Hepatocyte (in vitro differentiated cells): ENCODE measurements around the gene EEF1AKMT3. TPM values are rescaled to one million over a fixed set of nuclear protein-coding genes. Genes with fewer than 3 reads are reported as not detected.

ENCODE experiments used
- DNase-seq: peaks from one replicate; pipeline ENCODE4 v3.0.0-alpha.2; 2016; ENCODE audit warnings: low spot score
- H2AFZ ChIP-seq: fragments of 200-600 bp; sonication (generic); 2 replicates; pipeline ENCODE4 v1.6.0; 2016; ENCODE audit warnings: antibody characterized with exemption, mild to moderate bottlenecking
- H3K27ac ChIP-seq: fragments of 200-600 bp; sonication (generic); 2 replicates; pipeline ENCODE4 v1.5.1; 2016; ENCODE audit warnings: mild to moderate bottlenecking
- H3K27me3 ChIP-seq: fragments of 200-600 bp; sonication (generic); 2 replicates; pipeline ENCODE4 v1.6.1; 2016
- H3K36me3 ChIP-seq: fragments of 200-600 bp; sonication (generic); replicated peaks from 2 replicates; pipeline ENCODE4 v1.5.1; 2016; ENCODE audit warnings: low read depth; ENCODE audit not compliant: insufficient read depth
- H3K4me1 ChIP-seq: fragments of 200-600 bp; sonication (generic); 2 replicates; pipeline ENCODE4 v1.5.1; 2016; ENCODE audit warnings: mild to moderate bottlenecking, moderate library complexity; ENCODE audit not compliant: insufficient read depth
- H3K4me2 ChIP-seq: fragments of 200-600 bp; sonication (generic); 2 replicates; pipeline ENCODE4 v1.6.0; 2016
- H3K4me3 ChIP-seq: fragments of 200-600 bp; sonication (generic); 2 replicates; pipeline ENCODE4 v1.5.1; 2016; ENCODE audit warnings: mild to moderate bottlenecking
- H3K79me2 ChIP-seq: fragments of 200-600 bp; sonication (generic); 2 replicates; pipeline ENCODE4 v1.6.0; 2017; ENCODE audit warnings: mild to moderate bottlenecking
- H3K9me2 ChIP-seq: fragments of 200-600 bp; sonication (generic); replicated peaks from 2 replicates; pipeline ENCODE4 v1.6.0; 2017; ENCODE audit warnings: mild to moderate bottlenecking; ENCODE audit not compliant: insufficient read depth
- H3K9me3 ChIP-seq: fragments of 200-600 bp; sonication (generic); 2 replicates; pipeline ENCODE4 v1.5.1; 2016; ENCODE audit warnings: low read depth, mild to moderate bottlenecking
- H4K20me1 ChIP-seq: fragments of 200-600 bp; sonication (generic); 2 replicates; pipeline ENCODE4 v1.6.0; 2016; ENCODE audit warnings: mild to moderate bottlenecking; ENCODE audit not compliant: insufficient read depth, poor library complexity, severe bottlenecking
- CTCF ChIP-seq: fragments of 200-600 bp; sonication (generic); IDR thresholded peaks from 2 replicates; pipeline ENCODE4 v1.5.1; 2016; ENCODE audit warnings: antibody characterized with exemption, mild to moderate bottlenecking; ENCODE audit not compliant: poor library complexity
- EZH2 ChIP-seq: fragments of 200-600 bp; sonication (generic); IDR thresholded peaks from 2 replicates; pipeline ENCODE4 v1.6.1; 2016; ENCODE audit warnings: antibody characterized with exemption, mild to moderate bottlenecking, borderline replicate concordance
- EZH2phosphoT487 ChIP-seq: fragments of 200-600 bp; sonication (generic); IDR thresholded peaks from one replicate; pipeline ENCODE4 v1.6.1; 2018; ENCODE audit warnings: antibody characterized with exemption, mild to moderate bottlenecking, low read depth, moderate library complexity; ENCODE audit not compliant: unreplicated experiment, severe bottlenecking
- WGBS: methylation state at CpG from one replicate; pipeline ENCODE4 v1.1.6; 2016; ENCODE audit warnings: low lambda C conversion rate; ENCODE audit errors: missing lambda C conversion rate; 5-methylcytosine and 5-hydroxymethylcytosine counted together
- polyA plus RNA-seq: library from polyadenylated mRNA; unstranded; fragments of >200 nt; fragmentation: Nextera tagmentation; extraction: Ambion mirVana; gene quantifications from 2 replicates; pipeline ENCODE4 v1.2.1, GENCODE V29; 2016
- total RNA-seq: library from RNA; depleted of rRNA; stranded (reverse); fragments of >200 nt; gene quantifications from 2 replicates; pipeline ENCODE4 v1.2.3, GENCODE V29; 2014

Gene EEF1AKMT3
- total and polyA plus RNA-seq, 2 experiments from 2014 or later, result 4.5 to 7.6 TPM

GRCh38 chr12:57825451-57825850 lies 53.0 kb downstream of the EEF1AKMT3 start:
- Histone ChIP-seq H3K4me1 (no peaks in the 10 kb centered on the region), H3K27ac (no peak overlapping the region), H3K4me2 (no peak overlapping the region), H2AFZ (no peak overlapping the region), H3K79me2 (peaks cover 61% of the 10 kb centered on the region), H4K20me1 (peaks cover 84% of the 10 kb centered on the region), H3K36me3 (peaks cover 5% of the 10 kb centered on the region), H3K4me3 (no peak overlapping the region), H3K9me2 (no peaks in the 10 kb centered on the region), H3K27me3 (no peaks in the 10 kb centered on the region), H3K9me3 (no peaks in the 10 kb centered on the region)
- TF ChIP-seq EZH2 (no peak), EZH2phosphoT487 (no peak), CTCF (no peak)
- no peak for DNase-seq
- 97% methylated on average over 2 of the region's 2 CpGs for WGBS

- Histone ChIP-seq H3K79me2 (peaks cover 69% of the 10 kb centered on the region), H3K36me3 (peaks cover 5% of the 10 kb centered on the region), H2AFZ (no peak overlapping the region), H3K4me3 (no peak overlapping the region), H3K4me2 (no peak overlapping the region), H3K4me1 (peaks cover under 1% of the 10 kb centered on the region), H3K27me3 (no peaks in the 10 kb centered on the region), H3K9me2 (no peaks in the 10 kb centered on the region), H3K27ac (no peak overlapping the region), H4K20me1 (peaks cover 91% of the 10 kb centered on the region), H3K9me3 (no peaks in the 10 kb centered on the region)
- no peak for DNase-seq
- WGBS, result 81% methylated on average over 2 of the region's 2 CpGs
- no peak for TF ChIP-seq EZH2phosphoT487
- no peak for TF ChIP-seq CTCF
- TF ChIP-seq EZH2, result no peak
Observed at GRCh38 chr12:57826400-57826799, 54.0 kb downstream of the EEF1AKMT3 start.

- no peaks in the 10 kb centered on the region for H3K27me3 ChIP-seq
- H3K27ac ChIP-seq, result no peak overlapping the region
- peaks cover 6% of the 10 kb centered on the region for H3K4me1 ChIP-seq
- no peak overlapping the region for H3K4me2 ChIP-seq
- H4K20me1 ChIP-seq, result peaks cover 95% of the 10 kb centered on the region
- no peak overlapping the region for H2AFZ ChIP-seq
- peaks cover 75% of the 10 kb centered on the region for H3K79me2 ChIP-seq
- no peaks in the 10 kb centered on the region for H3K9me3 ChIP-seq
- no peak overlapping the region for H3K4me3 ChIP-seq
- no peak for DNase-seq
- no peak for TF ChIP-seq EZH2phosphoT487
- no peak for TF ChIP-seq CTCF
- no peak for TF ChIP-seq EZH2
- 96% methylated on average over 1 of the region's 1 CpG for WGBS
- peaks cover 5% of the 10 kb centered on the region for H3K36me3 ChIP-seq
- no peaks in the 10 kb centered on the region for H3K9me2 ChIP-seq
Observed at GRCh38 chr12:57826966-57827365, 54.6 kb downstream of the EEF1AKMT3 start.
